Measurements from ENCODE around the gene MYBBP1A.

The MYBBP1A gene

DNA sequence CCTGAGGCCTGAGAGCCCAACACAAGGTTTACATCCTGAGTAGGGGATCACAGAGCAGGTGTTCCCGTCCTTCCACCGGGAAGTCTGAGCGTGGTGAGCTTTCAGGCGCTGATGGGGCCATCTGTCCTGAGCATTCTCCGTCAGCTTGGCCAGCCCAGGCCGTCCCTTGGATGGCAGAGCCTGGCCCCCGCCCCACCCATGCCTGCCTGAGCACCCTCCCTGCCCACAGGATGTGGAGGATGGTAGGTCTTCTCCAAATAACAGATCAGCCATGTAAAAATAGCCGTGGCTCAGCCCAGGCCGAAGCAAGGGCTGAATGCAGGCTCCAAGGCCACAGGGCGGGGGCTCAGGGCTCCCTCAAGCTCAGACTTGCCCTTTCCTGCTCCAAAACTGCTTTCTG lies 36.3 kb downstream of the MYBBP1A start:
- no peak overlapping the region for H3K27ac ChIP-seq (ENCODE audit: low read depth, low read length)
- H3K4me1 ChIP-seq (ENCODE audit: insufficient read depth, low read length), result peaks cover 5% of the 10 kb centered on the region
- no peak overlapping the region for H3K9ac ChIP-seq (ENCODE audit: low read length)
- no peak overlapping the region for H3K4me3 ChIP-seq (ENCODE audit: low read depth in 1 of 2, low read length in 2 of 2)
- H3K36me3 ChIP-seq (ENCODE audit: insufficient read depth, low read length), result no peaks in the 10 kb centered on the region
- H3K27me3 ChIP-seq (ENCODE audit: control insufficient read depth in 1 of 2, insufficient read depth in 2 of 2, low read length in 2 of 2), result no peaks in the 10 kb centered on the region
- no peaks in the 10 kb centered on the region for H3K9me3 ChIP-seq (ENCODE audit: low read length)

DNA sequence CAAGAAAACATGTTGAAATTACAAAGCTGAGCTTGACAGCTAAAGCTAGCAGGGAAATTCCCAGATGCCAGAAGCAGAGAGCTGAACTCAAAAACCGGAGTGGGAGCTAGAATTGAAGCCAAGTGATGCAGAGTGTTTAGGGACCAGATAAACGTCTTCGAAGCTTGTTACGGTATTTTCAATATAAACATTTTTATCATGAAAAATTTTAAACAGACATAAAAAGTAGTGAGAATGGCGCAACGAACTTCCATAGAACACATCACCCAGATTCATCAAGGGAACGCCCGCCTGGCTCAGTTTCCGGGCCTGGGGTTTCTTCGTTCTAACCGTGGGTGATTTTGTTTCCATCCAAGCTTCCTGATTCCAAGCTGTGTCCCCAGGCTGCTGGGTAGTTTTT lies 38.4 kb downstream of the MYBBP1A start:
- Histone ChIP-seq H3K36me3 (ENCODE audit: insufficient read depth, low read length) (no peaks in the 10 kb centered on the region), H3K4me1 (ENCODE audit: insufficient read depth, low read length) (peaks cover 5% of the 10 kb centered on the region), H3K9ac (ENCODE audit: low read length) (no peak overlapping the region), H3K4me3 (ENCODE audit: low read depth in 1 of 2, low read length in 2 of 2) (no peak overlapping the region), H3K27me3 (ENCODE audit: control insufficient read depth in 1 of 2, insufficient read depth in 2 of 2, low read length in 2 of 2) (no peaks in the 10 kb centered on the region), H3K27ac (ENCODE audit: low read depth, low read length) (no peak overlapping the region), H3K9me3 (ENCODE audit: low read length) (no peaks in the 10 kb centered on the region)

GRCh38 chr17:4515501-4515900 lies 39.7 kb downstream of the MYBBP1A start:
- Histone ChIP-seq H3K4me1 (ENCODE audit: insufficient read depth, low read length) (no peaks in the 10 kb centered on the region), H3K9ac (ENCODE audit: low read length) (no peak overlapping the region), H3K9me3 (ENCODE audit: low read length) (no peaks in the 10 kb centered on the region), H3K4me3 (ENCODE audit: low read depth in 1 of 2, low read length in 2 of 2) (no peak overlapping the region), H3K36me3 (ENCODE audit: insufficient read depth, low read length) (no peaks in the 10 kb centered on the region), H3K27ac (ENCODE audit: low read depth, low read length) (no peak overlapping the region), H3K27me3 (ENCODE audit: control insufficient read depth in 1 of 2, insufficient read depth in 2 of 2, low read length in 2 of 2) (no peaks in the 10 kb centered on the region)

- Histone ChIP-seq H3K9me3 (ENCODE audit: low read length) (no peaks in the 10 kb centered on the region), H3K4me1 (ENCODE audit: insufficient read depth, low read length) (no peaks in the 10 kb centered on the region), H3K4me3 (ENCODE audit: low read depth in 1 of 2, low read length in 2 of 2) (no peak overlapping the region), H3K27ac (ENCODE audit: low read depth, low read length) (no peak overlapping the region), H3K27me3 (ENCODE audit: control insufficient read depth in 1 of 2, insufficient read depth in 2 of 2, low read length in 2 of 2) (no peaks in the 10 kb centered on the region), H3K9ac (ENCODE audit: low read length) (no peak overlapping the region), H3K36me3 (ENCODE audit: insufficient read depth, low read length) (no peaks in the 10 kb centered on the region)
Observed at GRCh38 chr17:4514779-4515178, 40.4 kb downstream of the MYBBP1A start.

DNA sequence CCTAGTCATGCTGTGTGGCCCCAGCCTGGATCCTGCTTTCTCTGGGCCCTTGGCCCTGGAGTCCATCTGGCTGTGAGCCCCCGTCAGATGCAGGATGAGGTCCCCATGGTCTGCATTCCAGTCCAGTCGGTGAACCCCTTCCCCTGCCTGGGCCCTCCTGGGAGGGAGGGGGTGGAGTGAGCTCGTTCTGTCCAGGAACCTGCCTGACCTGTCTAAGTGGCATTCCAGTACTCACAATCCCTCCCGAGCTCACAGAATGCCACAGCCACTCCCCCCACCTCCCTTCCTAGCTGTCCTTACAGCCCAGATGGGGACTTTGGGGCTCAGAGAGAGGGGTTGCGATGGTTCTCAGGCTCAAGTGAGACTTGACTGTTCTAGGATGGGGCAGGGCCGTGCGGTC lies 41.0 kb downstream of the MYBBP1A start:
- Histone ChIP-seq H3K9me3 (ENCODE audit: low read length) (no peaks in the 10 kb centered on the region), H3K4me3 (ENCODE audit: low read depth in 1 of 2, low read length in 2 of 2) (no peak overlapping the region), H3K27me3 (ENCODE audit: control insufficient read depth in 1 of 2, insufficient read depth in 2 of 2, low read length in 2 of 2) (no peaks in the 10 kb centered on the region), H3K9ac (ENCODE audit: low read length) (no peak overlapping the region), H3K4me1 (ENCODE audit: insufficient read depth, low read length) (no peaks in the 10 kb centered on the region), H3K27ac (ENCODE audit: low read depth, low read length) (no peak overlapping the region), H3K36me3 (ENCODE audit: insufficient read depth, low read length) (no peaks in the 10 kb centered on the region)

GRCh38 chr17:4513113-4514032 lies 41.8 kb downstream of the MYBBP1A start:
- H3K27me3 ChIP-seq (ENCODE audit: control insufficient read depth in 1 of 2, insufficient read depth in 2 of 2, low read length in 2 of 2), result no peaks in the 10 kb centered on the region
- H3K9ac ChIP-seq (ENCODE audit: low read length), result no peak overlapping the region
- H3K9me3 ChIP-seq (ENCODE audit: low read length), result no peaks in the 10 kb centered on the region
- no peaks in the 10 kb centered on the region for H3K4me1 ChIP-seq (ENCODE audit: insufficient read depth, low read length)
- no peaks in the 10 kb centered on the region for H3K36me3 ChIP-seq (ENCODE audit: insufficient read depth, low read length)
- H3K4me3 ChIP-seq (ENCODE audit: low read depth in 1 of 2, low read length in 2 of 2), result no peak overlapping the region
- no peak overlapping the region for H3K27ac ChIP-seq (ENCODE audit: low read depth, low read length)

GRCh38 chr17:4512156-4513112 lies 42.8 kb downstream of the MYBBP1A start:
- H3K4me1 ChIP-seq (ENCODE audit: insufficient read depth, low read length), result no peaks in the 10 kb centered on the region

GRCh38 chr17:4511199-4511932 lies 43.8 kb downstream of the MYBBP1A start:
- Histone ChIP-seq H3K4me3 (ENCODE audit: low read depth in 1 of 2, low read length in 2 of 2) (no peak overlapping the region), H3K36me3 (ENCODE audit: insufficient read depth, low read length) (no peaks in the 10 kb centered on the region), H3K9me3 (ENCODE audit: low read length) (no peaks in the 10 kb centered on the region), H3K27me3 (ENCODE audit: control insufficient read depth in 1 of 2, insufficient read depth in 2 of 2, low read length in 2 of 2) (peaks cover 0 to 3% of the 10 kb centered on the region in 2 donors), H3K27ac (ENCODE audit: low read depth, low read length) (no peak overlapping the region), H3K4me1 (ENCODE audit: insufficient read depth, low read length) (no peaks in the 10 kb centered on the region), H3K9ac (ENCODE audit: low read length) (no peak overlapping the region)

More at GRCh38 chr17:4512156-4513112, 42.8 kb downstream of the MYBBP1A start:
- Histone ChIP-seq H3K27ac (ENCODE audit: low read depth, low read length) (no peak overlapping the region), H3K36me3 (ENCODE audit: insufficient read depth, low read length) (no peaks in the 10 kb centered on the region), H3K4me3 (ENCODE audit: low read depth in 1 of 2, low read length in 2 of 2) (no peak overlapping the region), H3K9me3 (ENCODE audit: low read length) (no peaks in the 10 kb centered on the region), H3K9ac (ENCODE audit: low read length) (no peak overlapping the region), H3K27me3 (ENCODE audit: control insufficient read depth in 1 of 2, insufficient read depth in 2 of 2, low read length in 2 of 2) (peaks cover 0 to 3% of the 10 kb centered on the region in 2 donors)

DNA sequence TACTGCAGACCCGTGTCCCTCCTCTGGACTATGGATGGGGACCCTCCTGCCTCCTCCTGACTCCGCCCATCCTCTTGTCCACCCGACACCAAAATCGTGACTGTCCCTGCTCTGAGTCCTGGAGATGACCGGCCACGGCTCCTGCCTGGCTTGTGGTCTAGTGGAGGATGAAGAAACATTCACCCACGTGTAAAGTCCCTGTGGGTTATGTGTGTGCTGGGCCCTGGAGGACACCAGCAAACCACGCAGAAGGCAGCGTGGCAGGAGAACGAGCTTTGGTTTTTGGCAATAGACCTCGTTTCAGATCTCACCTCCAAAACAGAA lies 44.6 kb downstream of the MYBBP1A start:
- no peak overlapping the region for H3K4me3 ChIP-seq (ENCODE audit: low read depth in 1 of 2, low read length in 2 of 2)
- H3K9me3 ChIP-seq (ENCODE audit: low read length), result no peaks in the 10 kb centered on the region
- H3K27ac ChIP-seq (ENCODE audit: low read depth, low read length), result no peak overlapping the region
- no peaks in the 10 kb centered on the region for H3K36me3 ChIP-seq (ENCODE audit: insufficient read depth, low read length)
- H3K9ac ChIP-seq (ENCODE audit: low read length), result no peak overlapping the region
- H3K4me1 ChIP-seq (ENCODE audit: insufficient read depth, low read length), result no peaks in the 10 kb centered on the region
- peaks cover 0 to 3% of the 10 kb centered on the region in 2 donors for H3K27me3 ChIP-seq (ENCODE audit: control insufficient read depth in 1 of 2, insufficient read depth in 2 of 2, low read length in 2 of 2)

DNA sequence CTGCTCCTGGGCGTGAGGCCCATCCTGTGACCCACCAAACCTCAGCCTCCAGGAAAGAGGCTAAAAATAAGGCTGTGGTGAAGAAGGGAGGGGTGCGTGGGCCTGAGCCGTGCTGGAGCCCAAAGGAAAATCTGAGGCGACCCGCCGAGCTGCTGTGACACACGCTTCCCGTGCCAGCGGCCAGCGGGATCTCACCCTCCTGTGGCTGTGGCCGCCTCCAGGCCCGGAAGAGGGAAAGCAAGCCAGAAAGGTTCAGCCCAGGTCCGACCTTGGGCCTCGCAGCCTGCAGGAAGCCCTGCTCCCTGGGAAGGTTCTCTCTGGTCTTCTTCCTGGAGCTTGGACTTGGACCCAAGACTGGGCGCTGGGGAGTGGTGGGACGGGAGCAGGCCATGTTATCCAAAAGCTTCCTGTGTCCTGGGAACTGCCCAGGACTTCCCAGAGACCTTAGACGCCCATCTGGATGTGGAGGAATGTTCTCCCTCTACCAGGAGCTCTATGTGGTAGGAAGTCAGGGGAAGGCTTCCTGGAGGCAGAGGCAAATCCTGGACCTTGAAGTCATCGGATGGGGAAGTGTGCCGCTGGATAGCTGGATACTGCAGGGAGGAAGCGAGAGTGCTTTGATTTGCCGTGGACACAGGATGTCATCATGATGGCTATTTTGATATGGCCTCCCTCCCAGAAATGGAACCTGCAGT lies 45.1 kb downstream of the MYBBP1A start:
- no peak overlapping the region for H3K4me3 ChIP-seq (ENCODE audit: low read depth in 1 of 2, low read length in 2 of 2)
- H3K9me3 ChIP-seq (ENCODE audit: low read length), result no peaks in the 10 kb centered on the region
- peaks cover 0 to 3% of the 10 kb centered on the region in 2 donors for H3K27me3 ChIP-seq (ENCODE audit: control insufficient read depth in 1 of 2, insufficient read depth in 2 of 2, low read length in 2 of 2)
- H3K4me1 ChIP-seq (ENCODE audit: insufficient read depth, low read length), result no peaks in the 10 kb centered on the region
- no peaks in the 10 kb centered on the region for H3K36me3 ChIP-seq (ENCODE audit: insufficient read depth, low read length)
- no peak overlapping the region for H3K9ac ChIP-seq (ENCODE audit: low read length)
- no peak overlapping the region for H3K27ac ChIP-seq (ENCODE audit: low read depth, low read length)
